Left ventricle myocardium inferior (tissue), 1 donor: ENCODE measurements around the gene SCPEP1. TPM values are rescaled to one million over a fixed set of nuclear protein-coding genes. Genes with fewer than 3 reads are reported as not detected.

Experiments used
- DNase-seq: peaks from one replicate; pipeline ENCODE4 v3.0.0-alpha.2; 2020
- H3K27ac ChIP-seq: fragments of 200-600 bp; replicated peaks from 2 replicates; pipeline ENCODE4 v1.8.0; 2021
- H3K27me3 ChIP-seq: fragments of 200-600 bp; 2 replicates; pipeline ENCODE4 v1.8.0; 2021; ENCODE audit warnings: low read depth
- H3K36me3 ChIP-seq: fragments of 200-600 bp; 2 replicates; pipeline ENCODE4 v1.8.0; 2021
- H3K4me1 ChIP-seq: fragments of 200-600 bp; 2 replicates; pipeline ENCODE4 v1.8.0; 2021
- H3K4me3 ChIP-seq: fragments of 200-600 bp; 2 replicates; pipeline ENCODE4 v1.8.0; 2021; ENCODE audit warnings: mild to moderate bottlenecking, moderate library complexity
- H3K9me3 ChIP-seq: fragments of 200-600 bp; replicated peaks from 2 replicates; pipeline ENCODE4 v1.8.0; 2021
- intact Hi-C: fragments of 100-400 bp; cut with micrococcal nuclease; formaldehyde crosslinking; loops from one replicate; pipeline ENCODE4 v1.11.0; 2022
- total RNA-seq: library from RNA; stranded (reverse); fragmentation: NEBNext Ultra II Directional; extraction: Animal tissue kit (Norgen Biotek cat#: 25700); gene quantifications from one replicate; pipeline ENCODE4 v1.2.1, GENCODE V29; 2021
- TF ChIP-seq, protein P1 (sequence below): fragments of 200-600 bp; IDR thresholded peaks from 2 replicates; pipeline ENCODE4 v1.8.0; 2021; ENCODE audit warnings: antibody characterized with exemption, mild to moderate bottlenecking, borderline replicate concordance
- donor health status: DM: no; HTN: yes; CAD: no; lungs with severe emphysema.

SCPEP1 gene
- total RNA-seq, 1 donor from 2014 or later = 70.2 TPM

DNA sequence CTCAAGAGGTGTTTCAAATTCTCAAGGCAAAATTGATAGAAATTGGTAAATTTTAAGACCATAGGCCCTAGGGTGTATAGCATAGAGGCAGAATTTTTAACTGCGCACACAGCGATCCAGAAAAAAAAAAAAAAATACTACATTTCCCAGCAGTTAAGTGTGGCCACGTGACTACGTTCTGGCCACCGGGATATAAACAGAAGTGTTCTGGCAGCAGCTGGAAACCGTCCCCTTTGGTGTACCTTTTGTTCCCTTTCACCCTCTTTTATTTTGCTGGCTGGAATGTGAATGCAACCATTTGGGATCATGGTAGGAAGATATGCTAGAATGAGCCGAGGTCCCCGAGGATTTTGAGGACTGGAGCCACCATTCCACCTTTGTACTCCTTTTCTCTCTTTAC is 54.4 kb downstream of the SCPEP1 start:
- intact Hi-C loops = no loop called here

DNA sequence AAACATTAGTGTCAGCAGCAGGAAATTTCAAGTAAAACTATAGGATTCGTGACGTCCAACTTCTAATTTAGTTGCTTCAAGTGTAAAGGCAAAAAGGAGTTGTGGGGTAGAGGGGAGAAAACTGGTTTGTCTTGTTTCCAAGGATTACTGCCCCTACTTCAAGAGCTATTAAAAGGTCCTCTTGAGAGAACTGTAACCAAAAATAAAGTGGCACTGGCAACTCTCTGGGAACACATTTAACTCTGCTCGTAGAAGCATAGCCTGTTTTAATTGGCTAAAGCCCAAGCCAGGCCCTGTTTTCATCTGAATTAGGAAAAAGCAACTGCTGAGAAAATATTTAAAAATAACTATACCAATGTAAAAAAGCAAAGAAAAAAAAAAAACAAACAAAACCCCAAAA is 55.4 kb downstream of the SCPEP1 start:
- H3K9me3 ChIP-seq = peaks cover 1% of the 10 kb centered on the region
- intact Hi-C loops = no loop called here
- peak overlapping the region; percentile 10 for H3K4me3 ChIP-seq
- H3K27me3 ChIP-seq = peaks cover 14% of the 10 kb centered on the region
- TF ChIP-seq, protein P1, sequence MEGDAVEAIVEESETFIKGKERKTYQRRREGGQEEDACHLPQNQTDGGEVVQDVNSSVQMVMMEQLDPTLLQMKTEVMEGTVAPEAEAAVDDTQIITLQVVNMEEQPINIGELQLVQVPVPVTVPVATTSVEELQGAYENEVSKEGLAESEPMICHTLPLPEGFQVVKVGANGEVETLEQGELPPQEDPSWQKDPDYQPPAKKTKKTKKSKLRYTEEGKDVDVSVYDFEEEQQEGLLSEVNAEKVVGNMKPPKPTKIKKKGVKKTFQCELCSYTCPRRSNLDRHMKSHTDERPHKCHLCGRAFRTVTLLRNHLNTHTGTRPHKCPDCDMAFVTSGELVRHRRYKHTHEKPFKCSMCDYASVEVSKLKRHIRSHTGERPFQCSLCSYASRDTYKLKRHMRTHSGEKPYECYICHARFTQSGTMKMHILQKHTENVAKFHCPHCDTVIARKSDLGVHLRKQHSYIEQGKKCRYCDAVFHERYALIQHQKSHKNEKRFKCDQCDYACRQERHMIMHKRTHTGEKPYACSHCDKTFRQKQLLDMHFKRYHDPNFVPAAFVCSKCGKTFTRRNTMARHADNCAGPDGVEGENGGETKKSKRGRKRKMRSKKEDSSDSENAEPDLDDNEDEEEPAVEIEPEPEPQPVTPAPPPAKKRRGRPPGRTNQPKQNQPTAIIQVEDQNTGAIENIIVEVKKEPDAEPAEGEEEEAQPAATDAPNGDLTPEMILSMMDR = no peak
- DNase-seq = no peak
- peak overlapping the region; percentile 91 for H3K27ac ChIP-seq
- H3K4me1 ChIP-seq = peaks cover 44% of the 10 kb centered on the region
- H3K36me3 ChIP-seq = no peaks in the 10 kb centered on the region

More for the DNA sequence above, 54.4 kb downstream of the SCPEP1 start:
- no peaks in the 10 kb centered on the region for H3K36me3 ChIP-seq
- H3K9me3 ChIP-seq = peaks cover 9% of the 10 kb centered on the region
- peak overlapping the region; percentile 91 for H3K27ac ChIP-seq
- peaks cover 44% of the 10 kb centered on the region for H3K4me1 ChIP-seq
- TF ChIP-seq, protein P1 = no peak
- peak overlapping the region; percentile 10 for H3K4me3 ChIP-seq
- peak; percentile 36 for DNase-seq
- peaks cover 8% of the 10 kb centered on the region for H3K27me3 ChIP-seq

DNA sequence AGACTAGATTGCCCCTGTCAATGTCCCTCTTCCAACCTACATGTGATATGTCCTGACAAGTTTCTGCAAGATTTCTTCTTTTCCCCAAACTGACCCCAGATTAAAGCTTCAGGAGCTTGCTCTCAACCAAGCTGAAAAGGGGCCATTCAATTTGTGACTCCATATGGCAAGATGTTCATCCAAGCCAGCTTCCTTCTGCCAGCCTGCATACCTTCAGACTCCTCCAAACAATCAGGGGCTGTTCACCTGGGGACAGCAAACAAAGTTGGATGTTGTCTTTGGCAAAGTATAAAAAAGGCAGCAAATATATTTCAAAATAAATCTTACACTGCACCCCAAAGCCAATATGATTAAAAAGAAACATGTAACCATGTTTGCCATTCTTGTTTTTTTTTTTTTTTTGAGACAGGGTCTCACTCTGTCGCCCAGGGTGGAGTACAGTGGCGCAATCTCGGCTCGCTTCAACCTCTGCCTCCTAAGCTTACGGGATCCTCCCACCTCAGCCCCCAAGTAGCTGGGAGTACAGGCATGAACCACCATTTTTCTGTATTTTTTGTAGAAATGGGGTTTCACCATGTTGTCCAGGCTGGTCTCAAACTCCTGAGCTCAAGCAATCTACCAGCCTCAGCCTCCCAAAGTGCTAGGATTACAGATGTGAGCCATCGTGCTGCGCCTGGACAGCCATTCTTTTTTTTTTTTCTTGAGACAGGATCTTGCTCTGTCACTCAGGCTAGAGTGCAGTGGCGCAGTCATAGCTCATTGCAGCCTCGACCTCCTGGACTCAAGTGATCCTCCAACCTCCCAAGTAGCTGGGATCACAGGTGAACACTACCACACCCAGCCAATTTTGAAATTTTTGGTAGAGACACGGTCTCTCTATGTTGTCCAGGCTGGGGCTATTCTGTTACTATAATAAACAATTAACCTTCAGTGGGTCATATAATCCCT is 57.1 kb downstream of the SCPEP1 start:
- Histone ChIP-seq H3K27ac (peak overlapping the region; percentile 91), H3K4me1 (peaks cover 44% of the 10 kb centered on the region), H3K27me3 (peaks cover 18% of the 10 kb centered on the region), H3K9me3 (no peaks in the 10 kb centered on the region), H3K36me3 (no peaks in the 10 kb centered on the region), H3K4me3 (no peak overlapping the region)
- TF ChIP-seq, protein P1 = no peak
- DNase-seq = no peak
- intact Hi-C loops = no loop called here

DNA sequence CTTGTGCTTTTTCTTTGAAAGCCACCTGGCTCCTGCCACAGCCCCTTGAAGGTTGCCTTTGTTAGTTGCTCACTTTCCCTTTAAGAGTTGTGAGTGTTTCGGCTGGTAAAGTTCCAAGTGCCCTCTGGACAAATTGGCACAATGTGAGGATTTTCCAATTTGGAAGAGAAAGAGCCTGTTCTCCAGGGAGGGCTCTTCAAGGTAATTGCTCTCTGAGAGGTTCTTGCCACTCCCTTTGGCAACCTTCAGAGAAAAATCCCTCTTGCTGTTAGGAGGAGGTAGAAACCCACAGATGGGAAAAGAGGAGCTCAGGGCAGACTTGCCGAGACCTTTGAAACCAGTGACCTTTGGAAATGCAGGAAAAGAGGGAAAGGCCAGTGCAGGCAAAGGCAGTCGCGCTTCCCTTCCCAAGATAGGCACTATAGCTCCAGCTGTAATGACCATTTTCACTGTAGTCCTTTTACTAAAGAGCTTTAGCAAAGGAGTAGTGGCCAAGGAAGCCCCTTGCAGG is 58.1 kb downstream of the SCPEP1 start:
- intact Hi-C loops = no loop called here
- Histone ChIP-seq H3K4me1 (peaks cover 44% of the 10 kb centered on the region), H3K36me3 (no peaks in the 10 kb centered on the region), H3K4me3 (peak overlapping the region; percentile 22), H3K27me3 (peaks cover 18% of the 10 kb centered on the region), H3K27ac (peak overlapping the region; percentile 91), H3K9me3 (no peaks in the 10 kb centered on the region)
- TF ChIP-seq, protein P1 = no peak
- no peak for DNase-seq

DNA sequence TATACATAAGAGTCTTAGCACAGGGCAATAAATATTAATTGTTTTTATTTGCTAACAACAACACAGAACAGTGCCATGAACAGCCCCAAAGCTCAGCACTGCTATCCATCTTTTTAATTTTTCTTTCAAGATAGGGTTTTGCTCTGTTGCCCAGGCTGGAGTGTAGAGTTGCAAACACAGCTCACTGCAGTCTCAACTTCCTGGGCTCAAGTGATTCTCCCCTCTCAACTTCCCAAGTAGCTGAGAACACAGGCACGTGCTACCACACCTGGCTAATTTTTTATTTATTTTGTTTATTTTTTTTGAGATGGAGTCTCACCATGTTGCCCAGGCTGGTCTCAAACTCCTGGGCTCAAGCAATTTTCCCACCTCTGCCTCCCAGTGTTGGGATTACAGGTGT is 59.5 kb downstream of the SCPEP1 start:
- Histone ChIP-seq H3K4me1 (peaks cover 40% of the 10 kb centered on the region), H3K9me3 (no peaks in the 10 kb centered on the region), H3K27ac (no peak overlapping the region), H3K36me3 (no peaks in the 10 kb centered on the region), H3K27me3 (peaks cover 21% of the 10 kb centered on the region), H3K4me3 (no peak overlapping the region)
- intact Hi-C loops = no loop called here
- DNase-seq = no peak
- TF ChIP-seq, protein P1 = no peak
